Prostate gland (tissue), 2 donors: Measurements from ENCODE around the gene THSD4. TPM values are rescaled to one million over a fixed set of nuclear protein-coding genes. Genes with fewer than 3 reads are reported as not detected.

Experiments
- DNase-seq: peaks from one replicate; pipeline ENCODE4 v3.0.0-alpha.2; 2019; ENCODE audit warnings: low spot score
- H3K27ac ChIP-seq, 2 donors: fragments of 200-600 bp; sonication (generic); 2 replicates each; pipeline ENCODE4 v1.5.1; 2017 to 2019
- H3K27me3 ChIP-seq: fragments of 200-600 bp; sonication (generic); replicated peaks from 2 replicates; pipeline ENCODE4 v1.5.1; 2019; ENCODE audit not compliant: insufficient read depth
- H3K36me3 ChIP-seq, 2 donors: fragments of 200-600 bp; sonication (generic); 1 replicate in 1 of 2; 2 replicates in 1 of 2; pipeline versions ENCODE4 v1.5.1 to v1.8.1; 2017 to 2019
- H3K4me1 ChIP-seq: fragments of 200-600 bp; sonication (generic); replicated peaks from 2 replicates; pipeline ENCODE4 v1.5.1; 2019
- H3K4me3 ChIP-seq, 2 donors: fragments of 200-600 bp; sonication (generic); 2 replicates each; pipeline ENCODE4 v1.5.1; 2017 to 2019
- H3K9me3 ChIP-seq: fragments of 200-600 bp; sonication (generic); 2 replicates; pipeline ENCODE4 v1.5.1; 2017
- POLR2A ChIP-seq: fragments of 450-650 bp; IDR thresholded peaks from one replicate; pipeline ENCODE4 v1.6.1; 2016; ENCODE audit warnings: antibody characterized with exemption, mild to moderate bottlenecking
- POLR2AphosphoS5 ChIP-seq: sonication (generic); formaldehyde crosslinking; IDR thresholded peaks from one replicate; pipeline ENCODE4 v1.6.1; 2017; ENCODE audit warnings: antibody characterized with exemption
- WGBS: methylation state at CpG from one replicate; pipeline ENCODE4 v1.1.5; 2018; 5-methylcytosine and 5-hydroxymethylcytosine counted together
- intact Hi-C: fragments of 100-400 bp; cut with DNase I; formaldehyde crosslinking; loops from one replicate; pipeline ENCODE4 v1.14.2; 2022
- total RNA-seq, 2 donors: library from RNA; depleted of rRNA; stranded (reverse); fragments of >200 nt; gene quantifications; one replicate each; pipeline ENCODE4 v1.1.0, GENCODE V29; 2016
- TF ChIP-seq, protein P1 (sequence below), 4 experiments: fragments of 200-600 bp in 2 of 4; fragments of 450-650 bp in 2 of 4; sonication (generic) in 2 of 4; IDR thresholded peaks; 1 replicate in 3 of 4; 2 replicates in 1 of 4; pipeline ENCODE4 v1.5.1; 2016 to 2019; ENCODE audit warnings: antibody characterized with exemption in 4 of 4, mild to moderate bottlenecking in 2 of 4, moderate library complexity in 2 of 4

Gene THSD4
- total RNA-seq, 2 donors from 2014 or later, result 84.1 to 223 TPM

DNA sequence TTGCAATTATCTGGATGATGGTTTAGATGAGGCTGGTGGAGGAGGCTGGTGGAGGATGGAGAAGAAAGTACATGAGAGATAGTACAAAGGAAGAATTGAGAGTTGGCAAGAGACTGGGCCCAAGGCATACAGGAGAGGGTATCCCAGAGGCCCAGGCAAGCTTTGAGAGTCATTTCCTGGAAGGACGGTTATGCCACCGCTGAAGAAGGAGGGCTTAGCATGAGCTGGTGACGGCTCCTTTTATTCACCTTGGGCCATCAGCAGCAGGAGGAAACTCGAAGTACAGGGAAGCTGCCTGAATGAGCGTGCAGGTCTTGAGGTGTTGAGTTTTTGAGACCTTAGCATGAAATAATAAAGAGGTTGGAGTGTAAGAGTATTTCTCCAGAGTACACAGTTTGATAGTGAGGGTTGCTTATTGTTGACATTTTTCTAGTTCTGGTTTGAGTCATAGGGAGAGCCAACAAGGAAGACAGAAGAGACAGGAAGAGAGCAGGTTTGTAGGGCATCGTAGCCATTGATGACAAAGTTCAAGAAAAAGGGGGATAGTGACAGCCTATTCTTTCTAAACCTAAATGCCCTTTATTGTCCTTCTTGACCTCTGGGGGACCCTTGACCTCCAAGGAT, 13.8 kb downstream of the THSD4 start:
- H3K4me1 ChIP-seq, result peaks cover 4% of the 10 kb centered on the region
- H3K4me3 ChIP-seq, result no peak overlapping the region
- intact Hi-C loops, result no loop called here
- TF ChIP-seq POLR2AphosphoS5, result no peak
- TF ChIP-seq POLR2A, result no peak
- TF ChIP-seq, protein P1, sequence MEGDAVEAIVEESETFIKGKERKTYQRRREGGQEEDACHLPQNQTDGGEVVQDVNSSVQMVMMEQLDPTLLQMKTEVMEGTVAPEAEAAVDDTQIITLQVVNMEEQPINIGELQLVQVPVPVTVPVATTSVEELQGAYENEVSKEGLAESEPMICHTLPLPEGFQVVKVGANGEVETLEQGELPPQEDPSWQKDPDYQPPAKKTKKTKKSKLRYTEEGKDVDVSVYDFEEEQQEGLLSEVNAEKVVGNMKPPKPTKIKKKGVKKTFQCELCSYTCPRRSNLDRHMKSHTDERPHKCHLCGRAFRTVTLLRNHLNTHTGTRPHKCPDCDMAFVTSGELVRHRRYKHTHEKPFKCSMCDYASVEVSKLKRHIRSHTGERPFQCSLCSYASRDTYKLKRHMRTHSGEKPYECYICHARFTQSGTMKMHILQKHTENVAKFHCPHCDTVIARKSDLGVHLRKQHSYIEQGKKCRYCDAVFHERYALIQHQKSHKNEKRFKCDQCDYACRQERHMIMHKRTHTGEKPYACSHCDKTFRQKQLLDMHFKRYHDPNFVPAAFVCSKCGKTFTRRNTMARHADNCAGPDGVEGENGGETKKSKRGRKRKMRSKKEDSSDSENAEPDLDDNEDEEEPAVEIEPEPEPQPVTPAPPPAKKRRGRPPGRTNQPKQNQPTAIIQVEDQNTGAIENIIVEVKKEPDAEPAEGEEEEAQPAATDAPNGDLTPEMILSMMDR (IDR thresholded peaks at IDR 0.05), result no peak
- H3K27ac ChIP-seq, result no peak overlapping the region
- H3K36me3 ChIP-seq, result no peaks in the 10 kb centered on the region
- no peak for DNase-seq
- WGBS, result 78% methylated on average over 6 of the region's 6 CpGs
- H3K9me3 ChIP-seq, result no peaks in the 10 kb centered on the region
- no peaks in the 10 kb centered on the region for H3K27me3 ChIP-seq

DNA sequence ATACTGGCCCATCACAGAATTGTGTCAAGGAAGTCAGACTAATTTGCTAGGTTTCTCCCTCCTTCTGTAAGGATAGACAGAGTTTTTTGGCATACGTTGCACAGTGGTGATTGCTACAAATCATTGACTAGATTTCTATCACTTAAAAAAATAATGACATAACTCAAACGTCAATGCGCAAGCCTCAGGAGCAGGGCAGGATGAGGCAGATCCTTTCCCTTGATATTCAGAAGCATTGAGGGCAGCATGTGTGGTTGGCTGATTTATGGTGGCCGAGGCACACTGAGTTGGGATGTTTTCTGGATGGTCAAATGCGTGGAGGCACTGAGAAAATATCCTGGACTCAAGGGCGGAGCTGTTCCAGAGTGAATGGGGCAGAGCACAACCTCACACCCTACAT, 14.4 kb downstream of the THSD4 start:
- WGBS, result 58% methylated on average over 6 of the region's 6 CpGs
- no peak for DNase-seq
- no peak overlapping the region for H3K4me3 ChIP-seq
- H3K9me3 ChIP-seq, result no peaks in the 10 kb centered on the region
- H3K27ac ChIP-seq, result no peak overlapping the region
- intact Hi-C loops, result no loop called here
- H3K36me3 ChIP-seq, result no peaks in the 10 kb centered on the region
- H3K27me3 ChIP-seq, result no peaks in the 10 kb centered on the region
- TF ChIP-seq, protein P1 (IDR thresholded peaks at IDR 0.05), result no peak
- no peak for TF ChIP-seq POLR2A
- H3K4me1 ChIP-seq, result peaks cover 4% of the 10 kb centered on the region

DNA sequence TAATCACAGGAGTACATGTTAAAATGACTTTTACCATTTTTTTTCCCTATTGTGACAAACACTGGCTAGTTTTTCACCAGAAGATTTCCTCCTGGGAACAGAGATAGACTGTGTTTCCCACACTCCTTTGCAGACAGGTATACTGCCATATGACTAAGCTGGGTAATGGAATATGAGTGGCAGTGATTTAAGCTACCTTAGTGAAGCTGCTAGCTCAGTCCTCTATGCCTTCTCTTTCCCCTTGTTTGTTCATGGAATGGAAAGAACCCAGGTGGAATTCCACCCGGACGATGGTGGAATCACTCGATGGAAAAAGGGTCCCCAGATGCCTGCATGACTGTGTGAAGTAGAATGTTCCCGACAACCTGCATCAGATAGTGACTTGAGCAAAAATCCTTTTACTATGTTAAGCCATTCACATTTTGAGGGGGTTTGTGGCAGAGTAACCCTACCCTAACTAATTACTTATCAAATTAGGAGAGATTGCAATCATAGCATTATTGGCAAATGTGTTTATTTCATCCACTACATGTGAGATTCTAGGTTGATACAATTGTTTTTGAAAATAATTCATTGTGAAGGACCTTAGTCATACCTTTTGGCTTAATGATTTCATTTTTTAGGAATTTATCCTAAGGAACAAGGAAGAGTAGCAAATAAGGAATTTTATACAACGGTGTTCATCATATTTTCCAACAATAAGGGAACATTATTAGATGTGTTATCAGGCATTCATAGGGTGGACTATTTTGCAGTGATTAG, 16.5 kb downstream of the THSD4 start:
- WGBS, result 89% methylated on average over 5 of the region's 5 CpGs
- Histone ChIP-seq H3K4me3 (no peak overlapping the region), H3K4me1 (no peaks in the 10 kb centered on the region), H3K9me3 (no peaks in the 10 kb centered on the region), H3K36me3 (no peaks in the 10 kb centered on the region), H3K27ac (no peak overlapping the region), H3K27me3 (no peaks in the 10 kb centered on the region)
- TF ChIP-seq POLR2A (no peak), POLR2AphosphoS5 (no peak)
- intact Hi-C loops, result no loop called here
- DNase-seq, result no peak

DNA sequence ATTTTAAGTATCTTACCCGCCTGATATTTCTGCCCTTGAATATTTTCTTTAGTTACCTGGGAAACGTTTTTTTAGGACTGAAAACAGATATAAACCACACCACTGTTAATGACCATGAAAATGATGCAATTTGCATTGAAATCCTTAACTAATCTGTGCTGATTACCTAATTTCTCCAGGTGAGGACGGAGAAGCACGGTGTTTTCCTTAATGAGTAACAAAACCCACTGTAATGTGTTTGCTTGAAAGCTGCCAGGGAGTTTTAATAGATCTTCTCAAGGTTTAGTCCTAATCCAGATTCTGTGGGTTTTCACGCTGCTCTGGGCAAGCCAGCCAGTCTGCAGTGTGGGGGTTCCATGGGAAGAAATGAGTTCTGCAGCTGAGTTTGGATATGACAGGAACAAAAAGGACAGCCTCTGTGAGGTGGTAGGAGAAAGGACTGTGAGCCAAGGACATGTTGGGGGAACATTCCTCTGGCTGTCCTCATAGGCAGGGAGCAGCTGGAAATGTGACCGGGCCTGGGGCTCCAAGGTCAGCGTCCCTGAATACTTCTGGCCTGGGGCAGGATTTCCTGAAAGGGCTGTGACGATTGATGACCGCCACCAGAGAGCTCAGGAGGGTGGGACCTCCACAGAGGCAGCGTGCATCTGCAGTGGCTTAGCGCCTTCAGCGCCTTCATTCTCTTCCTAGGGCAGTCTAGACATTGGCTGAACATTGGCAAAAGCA, 18.6 kb downstream of the THSD4 start:
- Histone ChIP-seq H3K4me1 (no peaks in the 10 kb centered on the region), H3K27ac (no peak overlapping the region), H3K36me3 (no peaks in the 10 kb centered on the region), H3K27me3 (no peaks in the 10 kb centered on the region), H3K9me3 (no peaks in the 10 kb centered on the region), H3K4me3 (no peak overlapping the region)
- TF ChIP-seq, protein P1 (IDR thresholded peaks at IDR 0.05), result no peak
- no peak for TF ChIP-seq POLR2AphosphoS5
- TF ChIP-seq POLR2A, result no peak
- DNase-seq, result no peak
- WGBS, result 73% methylated on average over 12 of the region's 12 CpGs
- intact Hi-C loops, result no loop called here

DNA sequence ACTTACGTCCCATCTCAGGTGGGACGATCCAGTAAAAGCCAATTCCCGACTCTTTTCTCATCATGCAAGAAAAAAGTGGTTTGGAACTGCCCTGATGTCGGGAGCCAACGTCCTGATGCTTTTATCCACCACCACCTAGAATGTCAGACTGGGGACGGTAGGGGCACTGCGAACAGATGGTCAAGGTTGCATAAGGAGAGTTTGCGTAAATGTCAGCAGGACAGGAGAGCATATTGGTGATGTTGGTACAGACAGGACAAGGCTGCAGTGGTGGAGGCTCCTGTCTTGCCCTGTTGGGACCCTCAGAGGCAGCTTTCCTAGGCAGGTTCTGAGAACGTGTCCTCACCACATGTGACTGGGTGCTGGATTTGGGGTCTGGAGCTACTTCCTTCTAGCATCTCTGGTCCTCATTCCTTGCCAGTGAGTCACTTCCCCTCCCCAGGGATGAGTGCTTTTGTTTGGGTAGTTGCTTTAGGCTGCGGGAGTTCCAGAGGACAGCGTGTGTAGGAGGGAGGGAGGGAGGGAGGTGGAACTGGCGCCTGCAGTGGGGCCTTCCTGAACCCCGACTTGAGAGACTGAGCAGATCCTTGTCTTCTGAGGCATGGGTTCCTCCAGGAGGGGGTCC, 21.0 kb downstream of the THSD4 start:
- H3K4me3 ChIP-seq, result no peak overlapping the region
- 83% methylated on average over 13 of the region's 13 CpGs for WGBS
- intact Hi-C loops, result no loop called here
- TF ChIP-seq, protein P1 (IDR thresholded peaks at IDR 0.05), result no peak
- no peak for TF ChIP-seq POLR2A
- no peaks in the 10 kb centered on the region for H3K27me3 ChIP-seq
- no peaks in the 10 kb centered on the region for H3K4me1 ChIP-seq
- no peaks in the 10 kb centered on the region for H3K36me3 ChIP-seq
- peak overlapping the region in 1 of 2 donors; percentile 69 for H3K27ac ChIP-seq
- no peaks in the 10 kb centered on the region for H3K9me3 ChIP-seq
- no peak for DNase-seq
